Activated CD4-positive, alpha-beta T cell treated with anti-CD3 and anti-CD28 coated beads for 24 hours (primary cell): ENCODE measurements around the gene CCR6.

Source experiments
- DNase-seq, 2 donors: peaks; one replicate each; pipeline ENCODE4 v3.0.0-alpha.2; 2020; ENCODE audit warnings: low read depth in 2 of 2

Gene CCR6

DNA sequence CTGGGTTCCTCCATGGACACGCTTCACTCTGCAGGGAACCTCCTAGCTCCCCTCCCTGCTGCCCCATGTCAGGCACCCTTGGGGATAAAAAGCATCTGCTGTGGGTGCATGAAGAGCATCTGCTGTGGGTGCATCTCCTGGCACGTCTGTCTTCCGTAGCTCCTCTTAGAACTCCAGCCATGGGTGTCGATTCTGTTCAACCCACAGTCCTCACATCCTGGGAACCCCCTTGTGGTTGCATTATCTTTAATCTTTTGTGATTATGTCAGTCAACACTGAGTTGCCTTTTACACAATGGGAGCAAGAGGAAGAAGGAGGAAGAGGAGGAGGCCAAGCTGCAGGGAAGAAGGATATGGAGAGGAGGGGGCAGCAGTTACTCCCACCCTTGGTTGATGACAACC is 24.1 kb upstream of the CCR6 start:
- no peak for DNase-seq

DNA sequence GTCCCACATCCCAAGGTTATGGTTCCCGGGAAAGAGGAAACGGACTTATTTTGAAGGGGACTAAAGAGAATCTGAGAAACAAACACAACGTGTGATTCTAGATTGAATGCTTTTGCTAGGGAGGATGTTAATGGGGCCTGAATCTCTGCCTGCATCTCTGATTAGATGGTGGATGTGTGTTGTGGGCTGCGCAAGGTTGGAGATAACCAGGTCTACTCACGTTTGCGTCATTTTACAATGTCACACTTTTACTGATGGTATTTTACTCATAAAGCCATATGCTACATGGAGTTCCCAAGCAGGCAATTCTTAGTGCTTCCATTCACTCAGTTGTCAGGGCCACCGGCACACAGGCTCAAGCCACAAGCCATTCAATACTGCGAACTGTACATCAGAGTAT is 23.2 kb upstream of the CCR6 start:
- no peak for DNase-seq

DNA sequence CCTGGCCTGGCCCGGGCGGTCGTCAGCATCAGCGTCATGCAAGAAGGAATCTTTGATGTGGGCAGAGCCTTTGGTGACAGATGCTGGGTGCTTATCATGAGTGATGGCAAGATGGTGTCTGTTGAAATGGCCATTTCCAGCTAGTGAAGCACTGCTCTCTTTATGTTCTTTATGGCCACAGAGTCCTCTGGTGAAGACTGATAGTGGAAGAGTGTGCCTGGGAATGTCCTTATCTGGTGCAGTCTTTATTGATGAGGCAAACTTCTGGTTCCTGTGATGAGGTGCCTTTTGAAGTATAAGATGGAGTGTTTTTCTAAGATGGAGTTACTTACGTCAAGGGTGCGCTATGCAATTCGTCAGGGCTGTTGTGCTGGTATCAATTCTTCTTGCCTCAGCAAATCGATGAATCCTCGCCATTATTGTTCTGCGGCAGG is 22.6 kb upstream of the CCR6 start:
- no peak for DNase-seq

DNA sequence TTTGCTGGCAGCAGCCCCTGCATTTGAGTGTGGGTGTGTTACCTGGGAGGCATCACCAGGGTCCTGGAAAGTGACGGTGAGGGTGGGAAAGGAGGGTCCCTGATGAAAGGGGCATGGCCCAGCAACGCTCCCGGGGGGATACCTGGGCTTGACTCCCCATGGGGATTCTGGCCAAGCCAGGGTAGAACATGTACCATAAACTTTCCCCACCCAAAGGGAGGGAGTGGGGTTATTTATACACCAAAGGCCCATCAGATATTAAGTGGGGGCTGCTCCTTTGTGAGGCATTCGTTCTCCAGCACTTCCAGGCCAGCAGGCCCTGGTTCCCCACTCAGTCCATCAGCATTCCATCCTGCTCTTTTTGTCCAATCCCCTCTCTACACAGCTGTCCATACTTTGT is 20.6 kb upstream of the CCR6 start:
- no peak for DNase-seq

DNA sequence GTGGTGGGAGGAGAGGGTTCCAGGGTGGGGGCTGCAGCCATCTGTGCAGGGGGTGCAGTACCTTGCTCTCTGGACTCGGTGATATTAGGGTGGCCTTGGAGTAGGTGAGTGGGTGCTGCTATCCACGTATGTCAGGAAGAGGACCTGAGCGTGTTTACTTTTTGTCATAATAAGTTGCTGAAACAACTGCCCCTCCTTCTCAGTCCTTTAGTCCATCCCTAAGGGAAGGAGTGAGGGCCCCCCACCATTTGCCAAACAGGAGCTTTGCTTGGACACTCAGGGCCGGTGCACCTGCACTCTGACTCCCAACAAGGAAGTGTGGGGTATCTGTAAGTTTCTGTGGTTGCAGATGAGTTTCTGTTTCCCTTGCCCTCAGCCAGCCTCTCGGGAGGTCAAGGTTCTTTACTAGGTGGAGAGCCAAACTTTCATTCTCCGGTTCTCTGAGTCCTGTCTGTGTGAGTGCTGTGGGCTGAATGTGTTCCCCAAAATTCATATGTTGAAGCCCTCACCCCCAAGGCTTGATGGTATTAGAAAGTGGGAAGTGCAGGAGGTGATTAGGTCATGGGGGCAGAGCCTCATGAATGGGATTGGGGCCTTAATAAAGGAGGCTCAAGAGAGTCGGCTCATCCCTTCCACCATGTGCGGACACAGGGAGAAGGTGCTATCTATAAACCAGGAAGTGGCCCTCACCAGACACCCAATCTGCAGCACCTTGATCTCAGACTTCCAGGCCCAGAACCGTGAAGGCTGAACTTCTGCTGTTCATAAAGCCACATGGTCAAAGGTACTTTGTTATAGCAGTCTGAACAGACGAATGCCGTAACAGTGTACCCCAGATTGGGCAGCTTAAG is 19.6 kb upstream of the CCR6 start:
- no peak for DNase-seq

DNA sequence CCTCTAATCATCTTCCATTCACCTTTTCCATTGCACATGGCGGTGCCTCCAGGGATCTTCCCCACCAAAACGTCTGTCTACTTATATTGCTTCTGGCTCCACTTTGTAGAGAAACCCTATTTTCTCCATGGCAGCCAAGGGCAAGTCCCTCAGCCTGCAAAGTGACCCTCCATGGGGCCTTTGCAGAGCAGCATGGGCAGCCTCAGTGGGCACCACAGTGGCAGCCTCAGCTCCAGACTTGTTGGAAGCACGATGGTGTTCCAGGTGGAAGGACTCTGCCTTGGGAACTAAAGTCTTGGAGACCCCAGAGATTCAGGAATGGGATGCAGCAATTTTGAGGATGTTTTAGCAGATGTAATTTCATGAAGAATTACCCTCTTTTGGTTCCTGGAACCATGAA is 18.5 kb upstream of the CCR6 start:
- DNase-seq, result no peak

DNA sequence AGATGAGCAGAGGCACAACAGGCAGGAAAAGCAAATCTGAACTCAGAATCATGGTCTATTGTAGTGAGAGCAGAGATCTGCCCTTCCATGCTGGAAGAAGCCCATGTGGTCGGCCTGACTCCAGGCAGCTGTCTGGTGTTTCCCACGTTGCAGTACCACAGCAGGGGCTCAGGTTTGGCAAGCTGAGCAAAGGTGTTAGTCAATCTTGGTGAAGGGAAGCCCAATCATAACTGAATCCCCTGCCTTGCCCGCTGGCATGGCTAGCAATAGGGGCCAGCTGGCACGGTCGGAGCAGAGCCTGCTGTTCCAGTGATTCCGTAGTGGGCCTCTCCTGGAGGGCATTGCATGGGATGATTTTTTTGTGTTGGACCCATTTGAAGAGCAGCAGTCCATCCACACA is 17.8 kb upstream of the CCR6 start:
- no peak for DNase-seq

DNA sequence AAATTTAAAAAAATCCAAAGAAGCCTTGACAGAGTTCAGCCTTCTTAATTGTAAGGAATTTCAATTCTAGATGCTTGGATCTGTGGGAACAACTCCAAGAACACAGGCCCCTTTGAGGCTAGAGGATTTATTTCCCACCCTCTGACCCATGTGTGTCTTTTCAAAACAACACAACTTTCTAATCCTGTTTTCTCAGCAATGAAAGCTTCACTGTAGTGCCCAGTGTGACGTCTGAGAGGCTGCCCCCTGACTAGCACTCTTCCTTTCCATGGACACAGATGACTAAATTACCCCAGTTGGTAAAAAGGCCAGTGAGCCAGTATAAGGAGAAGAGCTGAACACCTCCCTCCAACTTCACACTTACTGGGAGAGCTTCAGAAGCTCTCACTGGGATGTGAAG is 16.5 kb upstream of the CCR6 start:
- DNase-seq, result no peak

DNA sequence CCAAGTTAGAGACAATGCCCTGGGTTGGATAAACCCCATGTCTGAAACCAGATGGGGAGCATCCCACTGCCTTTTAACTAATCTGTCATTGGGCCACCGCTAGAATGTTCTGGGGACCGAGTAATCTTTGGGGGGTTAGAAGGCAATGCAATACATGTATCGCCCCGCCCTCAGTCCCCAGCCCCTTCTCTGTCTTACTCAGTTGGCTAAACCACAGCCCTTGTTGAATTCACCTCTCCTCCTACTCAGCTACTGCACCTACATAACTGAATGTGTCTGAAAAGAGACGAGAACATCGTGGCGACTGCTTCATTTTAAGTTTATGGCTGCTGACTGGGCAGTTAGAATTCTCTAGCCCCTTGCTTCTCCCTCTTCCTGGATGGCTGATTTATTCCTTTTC is 15.1 kb upstream of the CCR6 start:
- no peak for DNase-seq

DNA sequence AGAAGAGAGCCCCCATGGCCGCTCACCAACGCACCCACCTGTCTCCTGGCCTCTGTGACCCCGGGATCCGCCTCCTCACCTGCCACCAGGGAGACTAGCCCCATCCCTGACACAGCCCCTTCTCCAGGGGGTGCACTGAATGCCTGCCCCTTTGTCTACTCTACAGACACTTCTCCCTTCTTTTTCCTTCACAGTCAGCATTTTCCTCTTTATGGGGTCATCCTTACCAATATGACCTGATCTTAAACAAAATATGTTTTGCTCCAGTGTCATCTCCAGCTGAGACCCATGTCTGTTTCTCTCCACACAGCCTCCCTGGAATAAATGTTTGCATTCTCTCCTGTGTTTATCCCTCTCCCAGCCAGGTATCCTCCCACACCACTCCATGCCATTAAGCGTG is 14.6 kb upstream of the CCR6 start:
- DNase-seq, result no peak

DNA sequence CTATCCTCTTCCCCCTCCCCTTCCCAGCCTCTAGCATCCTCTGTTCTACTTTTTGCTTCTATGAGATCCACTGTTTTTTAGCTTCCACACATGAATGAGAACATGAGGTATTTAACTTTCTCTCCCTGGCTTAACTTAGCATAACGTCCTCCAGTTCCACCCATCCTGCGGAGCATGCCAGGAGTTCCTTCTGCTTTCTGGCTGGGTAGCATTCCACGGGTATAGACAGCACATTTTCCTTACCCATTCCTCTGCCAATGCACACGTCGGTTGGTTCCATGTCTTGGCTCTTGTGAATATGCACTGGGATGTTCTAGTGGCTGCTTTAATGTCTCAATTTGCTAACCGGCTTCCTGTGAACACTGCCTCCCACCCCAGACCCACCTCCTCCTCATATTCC is 13.2 kb upstream of the CCR6 start:
- no peak for DNase-seq

DNA sequence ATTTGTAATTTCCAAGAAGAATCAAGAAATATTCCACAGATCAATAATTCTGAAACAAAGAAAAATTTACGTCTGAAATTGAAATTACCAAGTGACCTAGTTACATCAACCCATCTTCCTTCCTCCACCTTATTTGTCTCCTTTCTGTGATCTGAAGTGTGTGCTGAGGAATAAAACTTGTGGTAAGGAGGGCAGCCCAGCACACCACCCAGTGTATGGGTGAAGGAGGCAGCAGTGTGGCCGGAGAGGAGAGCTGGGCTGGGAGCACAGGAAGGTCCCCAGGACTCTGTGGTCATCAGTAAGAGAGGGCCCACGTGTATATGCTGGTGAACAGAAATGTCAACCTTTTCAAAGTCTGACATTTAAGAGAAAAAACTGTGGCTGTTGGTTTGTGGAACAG is 11.3 kb upstream of the CCR6 start:
- DNase-seq, result no peak

DNA sequence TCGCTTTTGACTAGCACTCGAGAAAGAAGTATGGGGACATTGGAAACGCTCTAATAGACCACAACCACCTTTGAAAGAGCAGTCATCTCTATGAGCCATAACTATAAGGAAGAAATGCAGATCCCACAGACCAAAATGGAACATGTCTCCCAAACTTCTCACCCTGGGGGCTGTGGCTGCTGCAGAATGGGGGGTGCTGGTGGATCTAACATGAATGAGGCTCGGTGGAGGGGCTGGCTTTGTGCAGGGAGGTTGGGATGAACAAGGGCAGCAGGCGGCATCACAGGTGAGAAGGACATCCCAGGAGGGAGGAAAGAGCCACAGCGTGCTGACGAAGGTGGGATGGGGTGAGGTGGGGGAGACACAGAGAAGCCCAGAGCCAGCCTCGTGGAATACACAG is 10.5 kb upstream of the CCR6 start:
- no peak for DNase-seq

DNA sequence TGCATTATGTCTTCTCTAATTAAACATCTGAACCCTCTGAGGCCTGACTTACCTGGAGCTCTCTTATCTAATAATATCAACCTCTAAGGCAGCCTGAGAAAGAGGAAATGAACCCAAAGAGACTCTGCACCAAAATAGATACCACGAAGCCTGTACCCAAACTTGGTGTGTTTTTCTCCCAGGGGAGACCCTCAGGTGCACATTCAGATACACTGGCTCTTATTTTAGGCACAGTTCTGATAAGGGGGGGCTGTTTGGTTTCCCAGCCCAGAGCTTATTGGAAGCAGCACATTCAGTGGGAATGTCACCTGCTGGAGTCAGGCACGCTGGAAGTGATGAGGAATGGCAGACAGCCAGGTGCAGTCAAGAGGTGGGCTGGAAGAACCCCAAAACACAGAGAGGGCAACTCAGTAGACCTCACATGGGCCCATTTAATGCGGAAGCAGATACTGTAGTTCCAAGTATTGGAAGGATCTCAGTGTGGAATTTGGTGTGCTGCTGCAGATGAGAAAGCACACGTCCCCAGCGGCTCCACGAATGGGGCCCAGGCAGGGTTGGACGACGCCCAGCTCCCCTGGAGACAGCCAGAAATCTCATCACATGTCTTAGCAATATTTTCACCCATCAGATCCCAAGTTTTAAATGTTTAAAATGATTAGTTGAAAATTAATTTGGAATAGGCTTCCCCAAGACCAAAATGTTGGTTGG is 9.7 kb upstream of the CCR6 start:
- DNase-seq, result no peak

DNA sequence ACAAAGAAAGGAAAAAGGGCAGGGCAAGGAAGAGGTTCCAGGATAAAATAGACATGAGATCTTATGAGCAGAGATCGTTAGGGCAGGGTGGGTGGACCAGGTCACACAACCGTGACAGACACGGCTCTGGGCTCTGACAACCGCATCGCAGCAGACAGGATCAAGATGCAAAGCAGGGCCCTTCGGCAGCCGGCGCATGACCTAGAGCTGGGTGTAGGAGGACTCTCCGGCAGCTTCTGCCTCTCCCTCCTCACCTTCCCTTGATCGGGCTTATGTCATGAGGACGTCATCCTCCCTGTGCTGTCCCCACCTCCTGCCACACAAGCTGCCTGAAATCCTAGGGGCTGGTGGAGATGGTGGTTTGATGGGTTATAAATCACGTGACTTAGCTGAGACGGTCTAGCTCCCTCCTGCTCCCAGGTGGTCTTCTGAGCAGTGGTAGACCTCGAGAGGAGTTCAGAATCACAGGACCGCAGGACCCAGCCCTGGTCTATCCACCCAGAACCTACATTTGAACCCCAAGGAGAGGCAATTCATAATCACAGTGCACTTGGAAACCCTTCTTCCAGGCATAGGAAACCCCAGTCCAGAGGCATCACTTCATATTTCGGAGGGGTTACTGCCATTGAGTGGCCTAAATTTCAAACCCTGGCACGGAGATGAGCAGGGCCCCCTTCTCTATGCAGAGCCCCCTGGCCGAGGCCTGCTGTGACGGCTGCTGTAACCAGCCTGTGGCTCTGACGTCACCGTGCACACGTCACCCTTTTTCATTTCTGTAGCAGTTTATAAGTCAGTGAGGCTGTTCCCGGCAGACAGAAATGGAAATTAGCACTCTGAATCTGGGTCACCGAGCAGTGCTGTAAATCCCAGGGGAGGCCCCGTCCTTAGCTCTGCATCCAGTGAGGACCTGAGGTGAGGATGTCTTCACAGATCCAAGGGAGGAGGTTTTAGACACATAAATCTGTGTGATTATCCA is 8.7 kb upstream of the CCR6 start:
- DNase-seq, result peak; percentile 34 to 35

DNA sequence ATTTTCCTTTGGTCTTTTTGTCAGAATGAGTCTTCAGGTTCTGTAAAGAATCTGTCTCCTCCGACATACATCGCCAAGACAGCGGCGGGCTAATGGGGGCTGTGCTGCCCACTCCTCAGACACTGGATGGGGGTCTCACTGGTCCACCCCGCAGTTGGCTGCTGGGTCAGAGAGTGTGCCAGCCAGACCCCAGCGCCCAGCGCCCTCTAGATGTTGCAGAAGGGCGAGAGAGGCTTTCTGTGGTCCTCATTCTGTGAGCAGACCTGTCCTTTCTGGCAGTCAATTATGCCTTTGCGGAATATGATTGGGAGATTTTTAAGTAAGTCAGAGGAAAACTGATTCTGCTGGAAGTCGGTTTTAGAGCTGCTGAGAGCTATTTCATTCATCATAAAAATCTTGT is 7.8 kb upstream of the CCR6 start:
- DNase-seq, result no peak

DNA sequence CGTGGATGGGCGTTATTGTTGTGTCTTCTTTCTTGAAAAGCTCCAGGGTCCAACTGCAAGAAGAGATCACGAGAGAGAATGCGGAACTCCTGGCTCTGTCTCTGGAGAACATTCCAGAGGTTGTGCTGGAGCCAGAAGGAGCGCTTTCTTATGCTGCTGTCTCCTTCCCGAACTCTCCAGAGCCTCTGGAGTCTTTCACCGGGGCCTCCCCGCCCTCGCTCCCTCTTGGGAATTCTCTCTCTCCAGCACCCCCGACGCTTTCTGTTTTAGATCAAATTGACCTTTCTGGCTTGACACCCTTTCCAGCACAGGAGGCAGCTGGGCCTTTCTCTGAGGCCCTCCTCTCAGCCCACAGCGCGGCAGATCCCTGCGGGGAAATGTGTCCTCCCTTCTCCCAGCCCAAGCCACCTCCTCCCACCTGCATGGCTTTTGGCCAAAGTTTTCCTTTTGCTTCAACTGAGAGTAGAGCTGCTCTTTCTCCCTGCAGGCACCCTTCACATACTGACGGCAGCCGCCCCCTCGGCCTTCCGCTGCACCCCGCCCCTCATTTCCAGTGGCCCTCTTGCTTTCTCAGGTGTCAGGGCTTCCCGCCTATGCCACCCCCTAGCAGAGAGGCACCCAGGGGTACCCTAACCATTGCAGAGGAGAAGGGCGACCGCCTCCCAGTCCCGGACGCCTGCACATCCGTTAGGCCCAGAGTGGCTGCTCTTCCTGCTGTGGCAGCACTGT is 6.6 kb upstream of the CCR6 start:
- DNase-seq, result no peak

DNA sequence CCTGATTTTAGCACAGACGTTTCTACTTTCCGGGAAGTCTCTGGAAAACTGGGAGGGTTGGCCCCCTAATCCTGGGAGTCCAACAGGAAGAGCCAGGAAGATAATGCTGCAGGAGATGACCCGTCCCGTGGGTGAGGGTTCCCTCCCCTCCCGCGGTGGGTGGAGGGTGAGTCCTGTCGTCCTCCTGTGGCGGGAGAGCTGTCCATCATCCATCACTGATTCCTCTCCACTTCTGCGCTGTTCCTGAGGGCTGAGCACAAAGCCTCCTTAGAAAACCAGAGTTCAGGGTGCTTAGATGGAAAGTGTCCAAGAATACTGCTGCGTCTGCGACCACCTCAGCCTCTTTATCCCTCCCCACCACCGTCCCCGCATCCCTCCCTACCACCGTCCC is 6.1 kb upstream of the CCR6 start:
- DNase-seq, result no peak

DNA sequence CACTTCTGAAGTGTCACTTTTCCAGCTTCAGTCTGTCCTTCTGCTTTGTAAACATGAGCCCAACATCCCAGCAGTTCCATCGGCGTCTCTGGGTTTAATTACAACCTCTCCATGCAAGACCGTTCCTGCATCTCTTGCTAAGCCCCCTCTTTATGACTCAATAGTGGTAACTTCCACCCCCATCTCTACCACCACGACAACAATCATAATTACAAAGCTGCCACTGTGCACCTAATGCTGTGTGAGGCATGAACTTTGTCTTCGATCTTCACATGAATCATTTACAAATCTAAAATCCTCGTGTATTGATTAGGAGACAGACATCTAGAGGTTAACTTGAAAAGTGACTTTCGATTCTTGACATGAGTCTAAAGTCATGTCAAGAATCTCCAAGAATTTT is 4.9 kb upstream of the CCR6 start:
- no peak for DNase-seq

DNA sequence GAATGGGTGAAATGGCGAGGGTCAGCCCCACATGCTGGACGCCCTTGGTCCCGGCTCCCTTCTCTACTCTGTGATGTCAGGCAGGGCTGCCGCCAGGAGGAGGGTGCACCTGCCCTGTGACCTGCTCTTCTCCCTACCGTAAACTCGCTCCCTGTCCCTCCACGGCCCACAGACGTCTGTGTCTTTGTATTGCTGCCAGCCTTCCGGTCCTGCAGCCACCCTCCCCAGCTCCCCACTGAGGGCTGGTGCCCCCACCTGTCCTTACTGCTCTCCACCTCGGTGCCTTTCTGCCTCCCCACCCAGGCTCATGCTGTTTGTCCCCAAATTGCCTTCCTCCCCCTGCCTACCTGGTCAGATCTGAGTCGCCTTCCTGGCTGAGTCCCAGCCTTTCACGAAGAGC is 4.1 kb upstream of the CCR6 start:
- DNase-seq, result no peak
